ENCODE data around the gene NBPF10.
"Not testable (repeated sequence)": the region's sequence is repeated elsewhere in the genome, so short reads cannot be mapped to it uniquely, and the experiment has no call there.

The NBPF10 gene

GRCh38 chr1:146144465-146144864 is at the start of gene NBPF10:
TSS of gene NBPF10 (minus strand) at chr1:146144804. CDS start at chr1:146144769, 35 bp downstream.
- in situ Hi-C loops (cut with HindIII; ENCODE audit: low sequenced_read_pairs): not testable (repeated sequence)

GRCh38 chr1:146174531-146174930 is 29.9 kb upstream of the NBPF10 start:
- in situ Hi-C loops (cut with HindIII; ENCODE audit: low sequenced_read_pairs): not testable (repeated sequence)

GRCh38 chr1:146167740-146168139 is 23.1 kb upstream of the NBPF10 start:
- in situ Hi-C loops (cut with HindIII; ENCODE audit: low sequenced_read_pairs): not testable (repeated sequence)

GRCh38 chr1:146167273-146167672 is 22.7 kb upstream of the NBPF10 start:
- in situ Hi-C loops (cut with HindIII; ENCODE audit: low sequenced_read_pairs): not testable (repeated sequence)

Measured in endothelial cell of hepatic sinusoid (primary cell).